HG03439 (cell line): ENCODE results near the gene TNFRSF14.

Experiments used
- ATAC-seq: cut with Tn5 transposase; IDR thresholded peaks from one replicate; pipeline ENCODE4 v1.9.1; 2021; ENCODE audit warnings: mild to moderate bottlenecking, moderate library complexity; ENCODE audit not compliant: unreplicated experiment

Gene TNFRSF14

GRCh38 chr1:2586154-2587070, 30.2 kb downstream of the TNFRSF14 start, which contains the start of gene PRXL2B:
Gene PRXL2B, plus strand, starts transcription at chr1:2586777. Its CDS starts 109 bp downstream, at chr1:2586886.
- peak; percentile 64 for ATAC-seq

GRCh38 chr1:2587071-2587859, 31.1 kb downstream of the TNFRSF14 start:
- ATAC-seq = peak; percentile 5

DNA sequence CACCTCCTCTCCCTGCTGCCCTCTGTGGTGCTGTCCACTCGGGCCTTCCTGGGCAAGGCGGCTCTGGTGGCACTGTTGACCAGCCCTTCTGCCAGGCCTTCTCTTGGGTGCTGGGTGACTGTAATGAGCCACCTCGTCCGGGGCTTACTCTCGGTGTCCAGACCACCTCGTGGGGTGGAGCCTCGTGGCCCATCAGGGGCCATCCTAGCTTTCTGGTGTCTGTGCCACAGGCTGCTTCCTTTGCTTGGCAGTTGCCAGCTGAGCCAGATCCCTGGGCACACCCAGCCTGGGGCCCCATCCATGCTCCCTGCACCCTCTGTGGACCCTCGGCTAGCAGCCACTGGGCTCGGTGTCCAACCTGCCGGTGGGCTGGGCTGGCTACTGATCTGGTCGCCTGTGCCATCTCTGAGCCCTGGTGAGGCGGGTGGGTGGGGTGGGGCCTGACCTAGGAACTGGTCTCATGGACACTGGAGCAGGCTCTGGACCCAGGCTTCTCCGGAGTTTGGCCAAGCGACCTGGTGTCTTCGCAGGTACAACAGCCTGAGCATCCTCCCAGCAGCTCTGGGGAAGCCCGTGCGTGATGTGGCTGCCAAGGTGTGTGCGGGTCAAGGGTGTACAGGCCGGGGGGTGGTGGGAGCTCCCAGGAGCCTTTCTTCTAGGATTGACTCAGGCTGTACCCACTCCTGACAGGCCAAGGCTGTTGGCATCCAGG, 31.8 kb downstream of the TNFRSF14 start:
- ATAC-seq = no peak

DNA sequence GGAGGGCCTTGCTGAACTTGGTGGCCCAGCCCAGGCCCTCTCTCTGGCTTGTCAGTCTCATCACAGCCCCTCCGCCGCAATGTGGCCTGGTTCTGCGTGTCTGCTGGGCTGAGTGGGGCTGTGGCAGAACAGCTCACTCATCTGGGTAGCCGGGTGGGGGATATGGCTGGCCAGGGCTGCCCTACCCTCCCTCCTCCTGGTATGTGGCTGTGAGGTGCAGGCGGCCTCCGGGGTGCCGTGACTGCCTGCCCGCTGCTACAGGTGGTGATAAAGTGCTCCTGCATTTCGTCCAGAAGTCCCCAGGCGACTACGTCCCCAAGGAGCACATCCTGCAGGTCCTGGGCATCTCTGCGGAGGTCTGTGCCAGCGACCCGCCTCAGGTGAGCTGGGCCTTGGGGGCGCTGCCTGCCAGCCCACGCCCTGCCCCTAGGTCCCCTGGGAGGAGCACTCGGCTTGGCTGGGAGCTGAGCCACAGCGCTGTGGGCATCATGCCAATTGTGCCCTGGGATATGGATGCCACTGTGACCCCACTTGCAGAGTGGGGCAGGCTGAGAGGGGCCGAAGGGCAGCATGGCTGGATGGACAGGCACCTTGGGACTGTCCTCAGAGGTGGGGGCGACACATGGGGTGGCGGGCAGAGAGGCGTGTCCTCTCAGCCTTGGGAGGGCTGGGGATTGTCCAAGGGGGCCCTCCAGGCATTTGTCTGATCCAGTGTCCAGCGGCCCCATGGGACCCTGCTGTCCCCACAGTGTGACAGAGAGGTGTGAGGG, 32.7 kb downstream of the TNFRSF14 start:
- no peak for ATAC-seq

GRCh38 chr1:2589431-2590232, 33.5 kb downstream of the TNFRSF14 start:
- ATAC-seq = no peak

- no peak for ATAC-seq
Observed at GRCh38 chr1:2590233-2591141, 34.3 kb downstream of the TNFRSF14 start.

GRCh38 chr1:2591233-2591580, 35.0 kb downstream of the TNFRSF14 start:
- ATAC-seq = no peak

DNA sequence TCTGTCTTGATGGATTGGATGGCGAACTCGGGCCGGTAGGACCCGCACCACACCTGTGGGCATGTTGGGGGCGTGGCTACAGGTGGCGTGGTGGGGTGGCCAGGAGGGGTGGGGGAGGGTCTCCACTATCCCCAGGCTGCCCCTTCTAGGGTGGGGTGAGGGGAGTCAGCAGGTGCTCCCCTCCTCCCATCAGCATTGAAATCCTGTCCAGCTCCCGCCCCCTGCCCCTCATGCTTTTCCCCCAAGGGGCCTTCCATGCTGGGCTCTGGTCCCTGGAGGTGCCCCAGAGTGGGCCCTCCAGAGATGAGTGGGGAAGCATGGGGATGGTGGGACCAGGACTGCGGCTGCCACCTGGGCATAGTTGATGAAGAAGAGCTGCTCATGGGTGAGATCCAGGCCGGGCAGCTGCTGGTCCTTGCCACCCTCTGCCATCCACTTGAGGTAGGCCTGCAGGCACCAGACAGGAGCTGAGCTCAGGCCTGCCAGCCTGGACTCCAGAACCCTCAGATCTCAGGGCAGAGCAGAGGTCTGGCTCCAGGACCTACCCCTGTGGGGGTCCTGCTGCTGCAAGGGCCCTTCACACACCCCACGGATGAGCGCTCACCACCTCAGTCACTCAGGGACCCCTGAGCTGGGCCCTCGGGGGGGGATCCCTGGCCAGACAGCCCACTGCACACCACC, 35.5 kb downstream of the TNFRSF14 start:
- no peak for ATAC-seq

- ATAC-seq = no peak
Observed at GRCh38 chr1:2592672-2593071, 36.5 kb downstream of the TNFRSF14 start.

DNA sequence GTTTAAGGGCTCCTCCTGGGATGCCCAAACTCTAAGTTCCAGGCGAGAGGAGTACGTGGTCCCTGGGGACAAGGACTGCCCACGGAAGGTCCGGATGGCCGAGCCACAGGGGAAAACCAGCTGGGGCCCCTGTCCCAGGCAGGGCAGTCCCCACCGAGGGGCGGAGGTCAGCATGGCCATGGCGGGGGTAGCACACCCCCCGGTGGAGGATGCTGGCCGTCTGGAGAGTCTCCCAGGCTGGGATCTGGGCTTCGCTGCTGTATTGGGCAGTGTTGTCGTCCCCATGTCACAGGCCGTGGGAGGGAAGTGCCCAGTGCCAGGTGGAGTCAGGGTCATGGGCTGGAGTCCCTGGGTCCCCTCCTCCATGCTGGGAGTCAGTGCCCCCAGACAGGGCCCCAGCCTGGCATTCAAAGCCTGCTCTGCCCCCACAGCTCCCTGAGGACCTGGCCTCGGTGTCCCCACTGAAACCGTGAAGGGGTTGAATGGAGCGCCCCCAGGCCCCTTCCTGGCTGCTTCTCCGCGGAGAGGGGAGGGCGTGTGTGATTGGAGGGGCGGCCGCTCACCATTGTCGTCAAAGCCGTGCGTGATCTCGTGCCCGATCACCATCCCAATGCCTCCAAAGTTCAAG, 37.2 kb downstream of the TNFRSF14 start:
- no peak for ATAC-seq

- no peak for ATAC-seq
Observed at GRCh38 chr1:2594001-2594640, 38.0 kb downstream of the TNFRSF14 start.

- no peak for ATAC-seq
Observed at GRCh38 chr1:2594641-2595131, 38.5 kb downstream of the TNFRSF14 start.

DNA sequence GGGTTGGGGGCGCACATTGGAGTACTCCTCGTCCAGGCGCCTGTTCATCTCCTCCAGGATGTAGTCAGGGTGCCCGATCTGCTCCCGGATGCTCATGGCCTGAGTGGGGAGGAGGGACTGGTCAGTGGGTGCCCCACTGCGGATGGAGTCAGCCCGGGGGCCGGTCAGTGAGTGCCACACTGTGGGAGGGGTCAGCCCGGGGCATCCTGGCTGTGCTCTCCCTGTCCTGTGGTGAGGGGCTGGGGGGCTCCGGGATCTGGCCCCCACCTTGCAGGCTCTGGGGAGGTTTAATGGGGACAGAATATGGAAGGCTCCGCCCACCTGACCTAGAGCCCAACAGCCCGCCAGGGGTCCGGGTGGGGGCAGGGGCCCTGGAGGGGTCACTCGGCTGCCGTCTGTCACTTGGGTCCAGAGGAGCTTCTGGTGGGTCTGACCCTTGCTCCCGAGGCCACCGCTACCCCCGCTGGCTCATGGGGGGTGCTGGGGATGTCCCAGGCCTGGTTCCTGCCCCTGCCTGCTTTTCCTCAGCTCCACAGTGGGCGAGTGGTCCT, 39.2 kb downstream of the TNFRSF14 start:
- ATAC-seq = no peak

DNA sequence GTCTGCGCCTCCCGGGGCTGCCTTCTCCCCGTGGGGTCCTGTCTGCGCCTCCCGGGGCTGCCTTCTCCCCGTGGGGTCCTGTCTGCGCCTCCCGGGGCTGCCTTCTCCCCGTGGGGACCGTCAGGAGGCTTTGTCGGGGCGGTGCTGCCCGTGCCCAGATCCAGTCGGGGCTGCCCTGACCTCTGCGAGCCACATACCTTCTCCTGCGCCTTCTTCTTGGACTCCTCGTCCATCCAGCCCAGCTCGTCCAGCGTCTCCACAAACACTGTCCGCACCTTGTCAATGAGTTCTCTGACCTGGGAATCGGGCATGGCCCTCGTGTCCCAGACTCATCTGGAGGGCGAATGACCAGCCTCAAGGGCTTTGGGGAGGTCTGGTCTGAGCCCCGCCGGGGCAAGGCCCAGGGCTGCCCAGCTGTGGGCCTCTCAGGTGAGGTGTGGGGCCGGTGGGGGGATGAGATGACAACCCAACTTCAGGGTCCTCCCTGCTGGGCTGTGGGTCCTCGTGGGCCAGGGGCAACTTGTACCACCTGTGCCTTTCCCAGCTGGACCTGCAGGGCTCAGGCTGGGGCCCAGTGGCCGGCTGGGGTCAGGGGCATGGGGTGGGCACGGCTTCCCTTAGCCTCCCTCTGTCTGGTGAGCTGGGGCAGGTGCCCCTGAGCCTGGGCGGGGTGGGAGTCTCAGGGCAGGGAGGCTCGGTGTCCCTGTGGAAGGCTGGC, 39.8 kb downstream of the TNFRSF14 start:
- ATAC-seq = no peak

GRCh38 chr1:2596530-2597333, 40.6 kb downstream of the TNFRSF14 start:
- no peak for ATAC-seq
